Fibroblast of villous mesenchyme (primary cell): ENCODE measurements around the gene PRDM1. TPM values are rescaled to one million over a fixed set of nuclear protein-coding genes. Genes with fewer than 3 reads are reported as not detected.

ENCODE experiments used
- DNase-seq: peaks from one replicate; pipeline ENCODE4 v3.0.0-alpha.2; 2010; ENCODE audit warnings: low read depth
- H3K4me3 ChIP-seq: 2 replicates; pipeline ENCODE4 v1.5.1; 2011; ENCODE audit warnings: low read depth, mild to moderate bottlenecking, low read length
- total RNA-seq: library from RNA; depleted of rRNA; stranded (reverse); fragments of >200 nt; gene quantifications from 2 replicates; pipeline ENCODE4 v1.2.3, GENCODE V29; 2012
- TF ChIP-seq, protein P1 (sequence below): IDR thresholded peaks from 2 replicates; pipeline ENCODE4 v1.5.1; 2012; ENCODE audit warnings: low read depth, mild to moderate bottlenecking, low read length; ENCODE audit not compliant: insufficient read depth

Gene PRDM1
- total RNA-seq, 1 donor: 39.7 TPM

DNA sequence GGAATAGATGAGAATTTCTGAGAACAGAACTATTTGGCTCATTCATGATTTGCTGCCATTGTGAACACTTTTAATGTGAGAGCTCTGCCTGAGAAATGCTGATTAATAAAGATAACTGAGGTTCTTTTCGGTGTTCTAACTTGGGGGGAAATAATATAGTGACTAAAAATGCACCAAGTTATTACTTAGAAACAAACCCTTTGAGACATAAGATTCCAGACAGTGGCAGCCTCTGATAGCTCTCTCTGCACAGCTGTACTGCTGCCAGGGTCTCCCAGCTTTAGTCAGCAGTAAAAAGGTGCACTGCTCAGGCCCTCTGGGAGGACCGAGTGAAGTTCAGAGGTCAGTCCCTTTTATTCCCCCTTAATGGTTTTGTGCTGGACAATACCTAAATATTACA, 2.5 kb upstream of the PRDM1 start:
- no peak for DNase-seq
- TF ChIP-seq, protein P1, sequence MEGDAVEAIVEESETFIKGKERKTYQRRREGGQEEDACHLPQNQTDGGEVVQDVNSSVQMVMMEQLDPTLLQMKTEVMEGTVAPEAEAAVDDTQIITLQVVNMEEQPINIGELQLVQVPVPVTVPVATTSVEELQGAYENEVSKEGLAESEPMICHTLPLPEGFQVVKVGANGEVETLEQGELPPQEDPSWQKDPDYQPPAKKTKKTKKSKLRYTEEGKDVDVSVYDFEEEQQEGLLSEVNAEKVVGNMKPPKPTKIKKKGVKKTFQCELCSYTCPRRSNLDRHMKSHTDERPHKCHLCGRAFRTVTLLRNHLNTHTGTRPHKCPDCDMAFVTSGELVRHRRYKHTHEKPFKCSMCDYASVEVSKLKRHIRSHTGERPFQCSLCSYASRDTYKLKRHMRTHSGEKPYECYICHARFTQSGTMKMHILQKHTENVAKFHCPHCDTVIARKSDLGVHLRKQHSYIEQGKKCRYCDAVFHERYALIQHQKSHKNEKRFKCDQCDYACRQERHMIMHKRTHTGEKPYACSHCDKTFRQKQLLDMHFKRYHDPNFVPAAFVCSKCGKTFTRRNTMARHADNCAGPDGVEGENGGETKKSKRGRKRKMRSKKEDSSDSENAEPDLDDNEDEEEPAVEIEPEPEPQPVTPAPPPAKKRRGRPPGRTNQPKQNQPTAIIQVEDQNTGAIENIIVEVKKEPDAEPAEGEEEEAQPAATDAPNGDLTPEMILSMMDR: no peak

GRCh38 chr6:106084106-106084988, 1.8 kb upstream of the PRDM1 start:
- DNase-seq: peak; percentile 88
- H3K4me3 ChIP-seq: no peak overlapping the region
- TF ChIP-seq, protein P1: peak; percentile 76

More for the DNA sequence above, 2.5 kb upstream of the PRDM1 start:
- no peak overlapping the region for H3K4me3 ChIP-seq

DNA sequence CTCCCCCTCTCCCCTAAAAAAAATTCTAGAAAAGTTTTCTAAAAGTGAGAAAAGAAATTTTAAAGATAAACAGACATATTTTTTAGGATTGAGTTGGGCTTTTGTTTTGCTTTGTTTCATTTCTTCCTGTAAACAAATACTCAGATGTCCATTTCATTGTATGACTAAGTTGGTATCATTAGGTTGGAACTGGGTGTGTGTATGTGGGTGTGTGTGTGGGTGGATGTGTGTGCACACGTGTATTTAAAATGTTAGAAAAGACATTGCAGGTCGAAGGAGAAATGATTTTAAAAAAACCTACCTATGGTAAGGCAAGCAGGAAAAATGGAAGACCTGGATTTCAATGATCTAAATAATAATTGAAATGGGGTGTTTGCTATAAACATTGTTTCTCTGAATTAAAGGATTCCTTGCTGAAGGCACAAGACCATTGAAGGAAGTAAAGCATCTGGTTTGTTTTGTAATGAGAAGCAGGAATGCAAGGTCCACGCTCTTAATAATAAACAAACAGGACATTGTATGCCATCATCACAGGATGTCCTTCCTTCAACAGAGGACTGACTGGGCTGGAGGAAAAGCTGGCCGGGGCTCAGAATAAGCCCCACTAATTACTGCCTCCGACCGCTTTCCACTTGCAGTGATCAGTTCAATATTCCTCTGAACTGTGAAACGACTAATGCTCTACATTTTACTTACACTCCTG, 996 bp upstream of the PRDM1 start:
- DNase-seq: peak; percentile 71
- TF ChIP-seq, protein P1: no peak

GRCh38 chr6:106085692-106085983, 498 bp upstream of the PRDM1 start:
- TF ChIP-seq, protein P1: no peak
- H3K4me3 ChIP-seq: peak overlapping the region; percentile 64
- no peak for DNase-seq

More for the DNA sequence above, 996 bp upstream of the PRDM1 start:
- peak overlapping the region; percentile 64 for H3K4me3 ChIP-seq

DNA sequence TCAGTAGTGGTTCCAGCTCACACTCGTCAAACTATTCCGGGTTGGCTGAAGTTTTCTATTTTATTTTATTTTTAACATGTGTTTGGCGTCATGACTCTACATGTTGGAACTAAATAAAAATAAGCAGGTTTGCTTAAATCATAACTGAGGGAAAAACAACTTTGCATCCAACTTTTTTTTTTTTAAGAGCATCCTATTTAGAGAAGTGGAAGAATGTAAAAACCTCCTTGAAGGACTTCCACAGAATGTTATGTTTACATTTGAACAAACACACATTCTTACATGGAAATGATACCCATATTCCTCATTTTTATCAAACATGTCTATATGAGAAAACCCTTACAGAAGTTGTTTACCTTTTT, 659 bp downstream of the PRDM1 start:
- peak overlapping the region; percentile 64 for H3K4me3 ChIP-seq
- no peak for DNase-seq
- TF ChIP-seq, protein P1: no peak

GRCh38 chr6:106087548-106088325, 1.6 kb downstream of the PRDM1 start:
- DNase-seq: peak; percentile 80
- peak overlapping the region; percentile 64 for H3K4me3 ChIP-seq

More at GRCh38 chr6:106087548-106088325, 1.6 kb downstream of the PRDM1 start:
- TF ChIP-seq, protein P1: peak; percentile 0
